Activated T-cell treated with anti-CD3 and anti-CD28 coated beads, Interleukin-2, amount 50 U/mL, for 24 hours (primary cell): ENCODE measurements around the gene FUZ.

Experiments used
- DNase-seq: peaks from one replicate; pipeline ENCODE4 v3.0.0-alpha.2; 2020
- H3K27ac Mint-ChIP-seq: 2 replicates; pipeline ENCODE4 v1.8.0; 2020; ENCODE audit warnings: mild to moderate bottlenecking, mixed read lengths
- H3K27me3 Mint-ChIP-seq: 2 replicates; pipeline ENCODE4 v1.8.0; 2020; ENCODE audit warnings: mixed read lengths
- H3K36me3 Mint-ChIP-seq: 2 replicates; pipeline ENCODE4 v1.8.0; 2020; ENCODE audit warnings: low read depth, mixed read lengths
- H3K4me1 Mint-ChIP-seq: 2 replicates; pipeline ENCODE4 v1.8.0; 2020; ENCODE audit warnings: low read depth, mixed read lengths
- H3K4me3 Mint-ChIP-seq: 2 replicates; pipeline ENCODE4 v1.8.0; 2020; ENCODE audit warnings: mild to moderate bottlenecking, moderate library complexity, mixed read lengths
- H3K9me3 Mint-ChIP-seq: 2 replicates; pipeline ENCODE4 v1.8.0; 2020; ENCODE audit warnings: mixed read lengths

The FUZ gene

GRCh38 chr19:49855277-49855675 is 42.2 kb upstream of the FUZ start:
- peaks cover 21% of the 10 kb centered on the region for H3K4me1 Mint-ChIP-seq
- no peak for DNase-seq
- H3K36me3 Mint-ChIP-seq: peaks cover 64% of the 10 kb centered on the region
- no peaks in the 10 kb centered on the region for H3K9me3 Mint-ChIP-seq
- H3K27ac Mint-ChIP-seq: peak overlapping the region; percentile 88
- peak overlapping the region; percentile 23 for H3K4me3 Mint-ChIP-seq
- H3K27me3 Mint-ChIP-seq: no peaks in the 10 kb centered on the region

DNA sequence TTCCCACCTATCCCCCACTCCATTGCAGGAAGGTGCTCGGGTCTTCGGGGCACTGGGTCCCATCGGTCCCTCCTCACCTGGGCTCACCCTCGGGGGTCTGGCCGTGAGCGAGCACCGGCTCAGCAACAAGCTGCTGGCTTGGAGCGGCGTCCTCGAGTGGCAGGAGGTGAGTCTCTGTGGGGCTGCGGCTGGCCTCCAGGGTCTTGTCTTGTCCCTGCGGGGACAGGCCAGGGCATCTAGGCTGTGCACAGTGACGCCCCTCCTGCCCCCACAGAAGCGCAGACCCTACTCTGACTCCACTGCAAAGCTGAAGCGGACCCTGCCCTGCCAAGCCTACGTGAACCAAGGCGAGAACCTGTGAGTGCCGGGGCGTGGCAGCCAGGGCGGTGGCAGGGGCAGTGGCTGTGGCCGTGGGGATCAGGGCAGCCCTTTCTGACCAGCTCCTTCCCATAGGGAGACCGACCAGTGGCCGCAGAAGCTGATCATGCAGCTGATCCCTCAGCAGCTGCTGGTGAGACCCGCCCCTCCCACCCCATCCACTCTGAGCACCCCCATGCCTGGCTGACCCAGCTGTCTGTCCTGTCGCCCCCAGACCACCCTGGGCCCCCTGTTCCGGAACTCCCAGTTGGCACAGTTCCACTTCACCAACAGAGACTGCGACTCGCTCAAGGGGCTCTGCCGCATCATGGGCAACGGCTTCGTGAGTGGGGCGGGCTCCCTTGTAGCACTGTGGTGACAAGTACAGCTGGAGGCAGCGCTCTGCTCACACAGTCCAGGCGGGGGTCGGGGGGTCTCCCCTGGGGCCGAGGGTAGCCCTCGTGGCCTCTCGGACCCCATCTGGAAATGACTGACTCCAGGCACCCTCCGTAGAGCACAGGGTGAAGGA is 41.5 kb upstream of the FUZ start:
- Mint-ChIP-seq H3K4me1 (peaks cover 28% of the 10 kb centered on the region), H3K36me3 (peaks cover 64% of the 10 kb centered on the region), H3K4me3 (no peak overlapping the region), H3K9me3 (peaks cover 5% of the 10 kb centered on the region), H3K27ac (no peak overlapping the region), H3K27me3 (no peaks in the 10 kb centered on the region)
- peak; percentile 40 for DNase-seq

- H3K4me3 Mint-ChIP-seq: peak overlapping the region; percentile 8
- peaks cover 33% of the 10 kb centered on the region for H3K4me1 Mint-ChIP-seq
- no peaks in the 10 kb centered on the region for H3K27me3 Mint-ChIP-seq
- H3K9me3 Mint-ChIP-seq: peaks cover 9% of the 10 kb centered on the region
- peaks cover 57% of the 10 kb centered on the region for H3K36me3 Mint-ChIP-seq
- H3K27ac Mint-ChIP-seq: peak overlapping the region; percentile 59
- peak; percentile 35 for DNase-seq
Observed at GRCh38 chr19:49853852-49854377, 40.8 kb upstream of the FUZ start.

- peaks cover 10% of the 10 kb centered on the region for H3K9me3 Mint-ChIP-seq
- peaks cover 44% of the 10 kb centered on the region for H3K36me3 Mint-ChIP-seq
- H3K27me3 Mint-ChIP-seq: no peaks in the 10 kb centered on the region
- no peak for DNase-seq
- H3K4me3 Mint-ChIP-seq: peak overlapping the region; percentile 76
- peak overlapping the region; percentile 75 for H3K27ac Mint-ChIP-seq
- peaks cover 43% of the 10 kb centered on the region for H3K4me1 Mint-ChIP-seq
Observed at GRCh38 chr19:49852631-49853126, 39.6 kb upstream of the FUZ start.

GRCh38 chr19:49851456-49852259 is 38.6 kb upstream of the FUZ start:
- H3K4me1 Mint-ChIP-seq: peaks cover 45% of the 10 kb centered on the region
- peak overlapping the region; percentile 76 for H3K4me3 Mint-ChIP-seq
- peak; percentile 53 for DNase-seq
- H3K27me3 Mint-ChIP-seq: no peaks in the 10 kb centered on the region
- peak overlapping the region; percentile 75 for H3K27ac Mint-ChIP-seq
- peaks cover 34% of the 10 kb centered on the region for H3K36me3 Mint-ChIP-seq
- peaks cover 10% of the 10 kb centered on the region for H3K9me3 Mint-ChIP-seq

GRCh38 chr19:49850487-49851342 is 37.6 kb upstream of the FUZ start, which contains the start of gene PTOV1:
Gene PTOV1 (plus strand): TSS chr19:49851159.
- H3K27me3 Mint-ChIP-seq: no peaks in the 10 kb centered on the region
- H3K4me1 Mint-ChIP-seq: peaks cover 45% of the 10 kb centered on the region
- H3K4me3 Mint-ChIP-seq: peak within 1 kb of the TSS; percentile 85
- H3K27ac Mint-ChIP-seq: peak within 1 kb of the TSS; percentile 97
- H3K9me3 Mint-ChIP-seq: peaks cover 10% of the 10 kb centered on the region
- H3K36me3 Mint-ChIP-seq: peaks cover 25% of the 10 kb centered on the region
- peak; percentile 94 for DNase-seq

GRCh38 chr19:49850221-49850486 is 37.1 kb upstream of the FUZ start:
- Mint-ChIP-seq H3K4me1 (peaks cover 45% of the 10 kb centered on the region), H3K27me3 (no peaks in the 10 kb centered on the region), H3K27ac (peak overlapping the region; percentile 97), H3K9me3 (peaks cover 10% of the 10 kb centered on the region), H3K36me3 (peaks cover 20% of the 10 kb centered on the region), H3K4me3 (peak overlapping the region; percentile 85)
- no peak for DNase-seq

- no peak for DNase-seq
- peaks cover 17% of the 10 kb centered on the region for H3K36me3 Mint-ChIP-seq
- H3K4me3 Mint-ChIP-seq: peak overlapping the region; percentile 85
- no peaks in the 10 kb centered on the region for H3K27me3 Mint-ChIP-seq
- H3K9me3 Mint-ChIP-seq: peaks cover 10% of the 10 kb centered on the region
- H3K4me1 Mint-ChIP-seq: peaks cover 45% of the 10 kb centered on the region
- peak overlapping the region; percentile 97 for H3K27ac Mint-ChIP-seq
Observed at GRCh38 chr19:49849433-49850220, 36.5 kb upstream of the FUZ start.

- H3K4me3 Mint-ChIP-seq: peak overlapping the region; percentile 53
- peak overlapping the region; percentile 7 for H3K27ac Mint-ChIP-seq
- H3K36me3 Mint-ChIP-seq: peaks cover 15% of the 10 kb centered on the region
- H3K9me3 Mint-ChIP-seq: peaks cover 10% of the 10 kb centered on the region
- peaks cover 44% of the 10 kb centered on the region for H3K4me1 Mint-ChIP-seq
- H3K27me3 Mint-ChIP-seq: no peaks in the 10 kb centered on the region
- no peak for DNase-seq
Observed at GRCh38 chr19:49848938-49849337, 35.8 kb upstream of the FUZ start.

GRCh38 chr19:49847731-49848696 is 34.9 kb upstream of the FUZ start:
- Mint-ChIP-seq H3K36me3 (peaks cover 15% of the 10 kb centered on the region), H3K4me3 (peak overlapping the region; percentile 15), H3K27me3 (no peaks in the 10 kb centered on the region), H3K4me1 (peaks cover 37% of the 10 kb centered on the region), H3K27ac (peak overlapping the region; percentile 14), H3K9me3 (peaks cover 10% of the 10 kb centered on the region)
- peak; percentile 57 for DNase-seq

GRCh38 chr19:49846408-49846807 is 33.3 kb upstream of the FUZ start:
- peaks cover 25% of the 10 kb centered on the region for H3K4me1 Mint-ChIP-seq
- H3K36me3 Mint-ChIP-seq: peaks cover 8% of the 10 kb centered on the region

DNA sequence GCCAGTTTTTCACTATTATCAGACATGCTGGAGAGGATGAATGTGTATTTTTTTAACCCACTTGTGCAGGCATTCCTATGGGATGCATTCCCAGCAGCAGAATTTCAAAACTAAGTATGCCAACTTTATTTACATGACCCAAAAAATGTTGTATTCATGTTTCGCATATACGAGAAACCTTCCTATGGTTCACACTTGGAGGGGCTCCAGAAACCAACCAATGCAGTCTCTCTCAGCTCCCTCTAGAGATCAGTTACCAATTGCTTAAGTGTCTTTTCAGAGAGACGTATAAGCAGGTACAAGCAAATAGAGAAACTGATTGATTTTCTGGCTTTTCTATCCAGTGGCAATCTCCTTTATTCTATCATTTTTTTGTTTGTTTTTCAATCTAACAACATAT is 32.3 kb upstream of the FUZ start:
- Mint-ChIP-seq H3K9me3 (peaks cover 10% of the 10 kb centered on the region), H3K4me1 (peaks cover 25% of the 10 kb centered on the region), H3K27ac (no peak overlapping the region), H3K4me3 (no peak overlapping the region), H3K36me3 (peaks cover 10% of the 10 kb centered on the region), H3K27me3 (no peaks in the 10 kb centered on the region)
- no peak for DNase-seq

More at GRCh38 chr19:49846408-49846807, 33.3 kb upstream of the FUZ start:
- Mint-ChIP-seq H3K9me3 (peaks cover 10% of the 10 kb centered on the region), H3K4me3 (no peak overlapping the region), H3K27me3 (no peaks in the 10 kb centered on the region), H3K27ac (no peak overlapping the region)
- DNase-seq: no peak
